Measurements from ENCODE around the gene RIMS4. TPM values are rescaled to one million over a fixed set of nuclear protein-coding genes. Genes with fewer than 3 reads are reported as not detected.

RIMS4 gene
- total RNA-seq, 1 experiment from 2014 or later: 16.3 TPM

- Histone ChIP-seq H3K79me1 (ENCODE audit: insufficient read depth, low read depth, low read length, poor library complexity, severe bottlenecking) (no peaks in the 10 kb centered on the region), H3K56ac (ENCODE audit: insufficient read length, low read depth, low read length) (no peak overlapping the region), H4K91ac (ENCODE audit: insufficient read length, low read depth, low read length) (no peak overlapping the region), H3T11ph (ENCODE audit: low read length) (no peak overlapping the region), H4K8ac (replicated peaks; ENCODE audit: insufficient read length, low read depth, low read length) (no peak overlapping the region), H3K14ac (ENCODE audit: insufficient read depth, low read length) (no peak overlapping the region), H3K79me2 (ENCODE audit: insufficient read depth, low read length) (no peaks in the 10 kb centered on the region), H3K27ac (ENCODE audit: insufficient read length, low read depth, low read length) (no peak overlapping the region), H2BK12ac (ENCODE audit: insufficient read length, low read depth, low read length) (no peak overlapping the region), H4K20me1 (ENCODE audit: control insufficient read depth, insufficient read depth, insufficient read length) (no peaks in the 10 kb centered on the region), H3K23me2 (ENCODE audit: insufficient read length, low read depth, low read length, poor library complexity, severe bottlenecking) (no peaks in the 10 kb centered on the region), H2AFZ (ENCODE audit: low read length) (no peak overlapping the region), H3K23ac (ENCODE audit: insufficient read length, low read depth, low read length) (no peak overlapping the region), H3K4me2 (ENCODE audit: insufficient read depth, insufficient read length, low read length) (no peak overlapping the region), H2BK20ac (ENCODE audit: low read depth, low read length, poor library complexity, severe bottlenecking) (no peak overlapping the region), H4K5ac (ENCODE audit: insufficient read length, low read depth, low read length) (no peak overlapping the region), H3K4ac (ENCODE audit: low read depth, low read length) (no peak overlapping the region), H2BK15ac (ENCODE audit: low read depth, low read length) (no peak overlapping the region), H2BK120ac (ENCODE audit: low read depth, low read length, poor library complexity, severe bottlenecking) (no peak overlapping the region), H3K4me1 (ENCODE audit: insufficient read depth, low read length) (peaks cover 6% of the 10 kb centered on the region; the same call in 1 of the 2 replicates), H2AK5ac (ENCODE audit: insufficient read length, low read length) (no peak overlapping the region), H2BK5ac (ENCODE audit: insufficient read length, low read length) (no peak overlapping the region), H3K9me3 (ENCODE audit: control insufficient read depth, low read depth, low read length) (no peaks in the 10 kb centered on the region), H3K18ac (ENCODE audit: insufficient read length, low read depth, low read length) (no peak overlapping the region), H3K9ac (ENCODE audit: extremely low read depth, insufficient read length, low read length) (no peak overlapping the region), H3K27me3 (ENCODE audit: insufficient read depth, low read length) (no peaks in the 10 kb centered on the region)
- no CpG with 5 or more reads among the region's 4 CpGs for WGBS (ENCODE audit: extremely low coverage, insufficient read length, low lambda C conversion rate)
- Mint-ChIP-seq H3K9me3 (no peaks in the 10 kb centered on the region), H3K27me3 (ENCODE audit: low read depth) (peaks cover 5% of the 10 kb centered on the region), H3K4me1 (peaks cover 16 to 30% of the 10 kb centered on the region in 2 experiments), H3K4me3 (no peak overlapping the region), H3K36me3 (ENCODE audit: insufficient read depth in 1 of 3, low read depth in 3 of 3) (no peaks in the 10 kb centered on the region; a peak in 1 of 7 replicates), H3K27ac (no peak overlapping the region)
- no peak for DNase-seq
- no peak for TF ChIP-seq CTCF (conservative IDR thresholded peaks at IDR 0.05)
Observed at GRCh38 chr20:44704551-44704971, 105.8 kb downstream of the RIMS4 start.

All from H9 (cell line).